GM23338 (cell line): ENCODE data around the gene FTCD.

Source experiments
- CREB1 ChIP-seq: fragments of 250-450 bp; sonication (Bioruptor Pico); IDR thresholded peaks from 2 replicates; pipeline ENCODE4 v1.5.0; 2020; ENCODE audit warnings: low read depth, mild to moderate bottlenecking, moderate library complexity
- CTCF ChIP-seq, 2 experiments: fragments of 200-600 bp in 1 of 2; sonication (generic) in 1 of 2; conservative IDR thresholded peaks; 2 replicates each; pipeline versions ENCODE4 v1.5.1 to v1.6.1; 2016 to 2017; ENCODE audit warnings: antibody characterized with exemption in 2 of 2, low read depth in 2 of 2, mild to moderate bottlenecking in 2 of 2, moderate library complexity in 1 of 2
- ETS1 ChIP-seq: IDR thresholded peaks from 2 replicates; pipeline ENCODE4 v1.6.1; 2016; ENCODE audit warnings: antibody characterized with exemption
- EZH2 ChIP-seq: fragments of 200-600 bp; sonication (generic); IDR thresholded peaks from one replicate; pipeline ENCODE4 v1.8.0; 2017; ENCODE audit warnings: antibody characterized with exemption, mild to moderate bottlenecking, low read depth; ENCODE audit not compliant: unreplicated experiment
- EZH2phosphoT487 ChIP-seq: fragments of 200-600 bp; sonication (generic); IDR thresholded peaks from one replicate; pipeline ENCODE4 v1.8.1; 2018; ENCODE audit warnings: antibody characterized with exemption; ENCODE audit not compliant: unreplicated experiment
- JUNB ChIP-seq: IDR thresholded peaks from one replicate; pipeline ENCODE4 v1.6.1; 2016; ENCODE audit warnings: antibody characterized with exemption; ENCODE audit not compliant: unreplicated experiment
- NANOG ChIP-seq: IDR thresholded peaks from 2 replicates; pipeline ENCODE4 v1.6.1; 2016; ENCODE audit warnings: antibody characterized with exemption, borderline replicate concordance
- POLR2AphosphoS5 ChIP-seq: IDR thresholded peaks from 2 replicates; pipeline ENCODE4 v1.6.1; 2016; ENCODE audit warnings: antibody characterized with exemption, low read depth
- REST ChIP-seq: IDR thresholded peaks from one replicate; pipeline ENCODE4 v1.6.1; 2018; ENCODE audit warnings: antibody characterized with exemption; ENCODE audit not compliant: unreplicated experiment
- STAT1 ChIP-seq: IDR thresholded peaks from one replicate; pipeline ENCODE4 v1.6.1; 2016; ENCODE audit warnings: antibody characterized with exemption; ENCODE audit not compliant: unreplicated experiment
- ZNF114 ChIP-seq: fragments of 250-450 bp; sonication (Bioruptor Pico); IDR thresholded peaks from 2 replicates; pipeline ENCODE4 v1.5.0; 2020; ENCODE audit warnings: mild to moderate bottlenecking, moderate library complexity
- ZNF331 ChIP-seq: fragments of 250-450 bp; sonication (Bioruptor Pico); IDR thresholded peaks from 2 replicates; pipeline ENCODE4 v1.5.0; 2020; ENCODE audit warnings: low read depth, mild to moderate bottlenecking, moderate library complexity

GRCh38 chr21:46154155-46154954, 1.0 kb downstream of the FTCD start:
- TF ChIP-seq EZH2 (no peak), JUNB (no peak), REST (no peak), CTCF (conservative IDR thresholded peaks at IDR 0.05; ENCODE audit: low read depth in 2 of 2) (no peak), POLR2AphosphoS5 (no peak), ZNF114 (CRISPR knock-in tag) (no peak), ZNF331 (CRISPR knock-in tag) (no peak), CREB1 (no peak), EZH2phosphoT487 (no peak), NANOG (no peak), STAT1 (no peak), ETS1 (no peak)
